Hematopoietic multipotent progenitor cell (in vitro differentiated cells): Measurements from ENCODE around the gene CYP46A1. TPM values are rescaled to one million over a fixed set of nuclear protein-coding genes. Genes with fewer than 3 reads are reported as not detected.

ENCODE experiments used
- DNase-seq, 3 donors: peaks; one replicate each; pipeline ENCODE4 v3.0.0-alpha.2; 2011 to 2015; ENCODE audit warnings: low read depth in 2 of 3, low spot score in 2 of 3
- total RNA-seq: library from RNA; depleted of rRNA; stranded (reverse); fragments of >200 nt; gene quantifications from one replicate; pipeline ENCODE4 v1.2.3, GENCODE V29; 2012

The CYP46A1 gene
- total RNA-seq, 1 donor = not detected

DNA sequence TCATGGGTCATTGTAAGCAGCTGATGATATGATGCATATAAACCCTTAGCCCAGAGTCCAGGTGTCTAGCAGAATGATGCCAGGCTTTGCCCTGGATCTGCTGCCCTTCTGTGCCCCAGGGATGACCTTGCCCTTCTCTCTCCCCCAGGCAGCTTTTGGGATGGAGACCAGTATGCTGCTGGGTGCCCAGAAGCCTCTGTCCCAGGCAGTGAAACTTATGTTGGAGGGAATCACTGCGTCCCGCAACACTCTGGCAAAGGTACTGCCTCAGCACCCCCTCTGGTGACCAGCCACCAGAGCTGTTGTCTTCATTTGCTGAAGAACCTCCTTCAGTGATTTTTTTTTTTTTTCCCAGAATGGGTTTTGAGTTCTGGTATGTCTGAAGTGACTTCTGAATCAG is 23.3 kb downstream of the CYP46A1 start:
- DNase-seq = no peak

GRCh38 chr14:99707921-99708320 is 23.8 kb downstream of the CYP46A1 start:
- no peak for DNase-seq

GRCh38 chr14:99708449-99708848 is 24.4 kb downstream of the CYP46A1 start:
- no peak for DNase-seq

DNA sequence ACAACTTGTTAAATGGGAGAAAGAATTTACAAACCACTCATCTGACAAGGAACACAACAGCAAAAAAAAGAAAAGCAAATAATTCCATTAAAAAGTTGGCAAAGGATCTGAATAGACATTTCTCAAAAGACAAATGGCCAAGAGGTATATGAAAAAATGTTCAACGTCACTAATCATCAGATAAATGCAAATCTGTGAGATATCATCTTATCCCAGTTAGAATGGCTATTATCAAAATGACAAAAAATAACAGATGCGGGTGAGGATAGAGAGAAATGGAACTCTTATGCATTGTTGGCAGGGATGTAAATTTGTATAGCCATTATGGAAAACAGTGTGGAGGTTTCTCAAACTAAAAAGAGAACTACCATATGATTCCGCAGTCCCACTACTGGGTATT is 29.9 kb downstream of the CYP46A1 start:
- DNase-seq = no peak

GRCh38 chr14:99715266-99716000 is 31.3 kb downstream of the CYP46A1 start:
- no peak for DNase-seq

DNA sequence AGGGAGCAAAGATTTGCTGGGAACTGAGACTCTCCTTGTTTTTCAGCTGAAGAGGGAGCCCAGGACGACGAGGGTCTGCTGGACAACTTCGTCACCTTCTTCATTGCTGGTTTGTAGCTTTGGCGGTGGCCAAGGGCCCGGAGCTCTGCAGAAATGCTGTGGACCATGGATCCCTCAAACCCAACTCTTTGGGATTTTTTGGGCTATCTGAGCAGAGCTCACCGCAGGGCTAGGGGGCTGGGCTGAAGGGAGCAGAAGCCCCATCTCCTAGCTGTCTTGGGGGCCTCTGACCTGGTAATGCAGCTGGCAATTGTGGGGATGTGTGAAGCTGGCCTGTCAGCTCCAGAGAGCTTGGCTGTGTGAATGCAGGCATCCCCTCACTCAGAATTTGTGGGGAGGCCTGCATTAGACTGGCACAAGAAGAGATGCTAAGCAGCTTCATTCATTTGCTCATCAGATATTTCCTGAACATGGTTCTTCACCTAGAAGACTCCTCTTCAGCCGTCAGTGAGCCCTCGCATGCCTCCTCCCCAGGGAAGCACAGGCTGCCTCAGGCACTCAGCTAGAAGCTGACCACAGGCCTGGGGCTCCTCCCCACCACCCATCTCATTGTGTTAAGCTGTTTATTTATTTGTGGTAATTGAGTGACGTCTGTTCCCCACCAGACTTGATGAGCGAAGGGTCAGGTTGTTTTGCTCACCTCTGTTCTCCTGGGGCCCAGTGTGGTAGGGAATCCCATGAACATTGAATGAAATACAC is 32.2 kb downstream of the CYP46A1 start:
- no peak for DNase-seq

DNA sequence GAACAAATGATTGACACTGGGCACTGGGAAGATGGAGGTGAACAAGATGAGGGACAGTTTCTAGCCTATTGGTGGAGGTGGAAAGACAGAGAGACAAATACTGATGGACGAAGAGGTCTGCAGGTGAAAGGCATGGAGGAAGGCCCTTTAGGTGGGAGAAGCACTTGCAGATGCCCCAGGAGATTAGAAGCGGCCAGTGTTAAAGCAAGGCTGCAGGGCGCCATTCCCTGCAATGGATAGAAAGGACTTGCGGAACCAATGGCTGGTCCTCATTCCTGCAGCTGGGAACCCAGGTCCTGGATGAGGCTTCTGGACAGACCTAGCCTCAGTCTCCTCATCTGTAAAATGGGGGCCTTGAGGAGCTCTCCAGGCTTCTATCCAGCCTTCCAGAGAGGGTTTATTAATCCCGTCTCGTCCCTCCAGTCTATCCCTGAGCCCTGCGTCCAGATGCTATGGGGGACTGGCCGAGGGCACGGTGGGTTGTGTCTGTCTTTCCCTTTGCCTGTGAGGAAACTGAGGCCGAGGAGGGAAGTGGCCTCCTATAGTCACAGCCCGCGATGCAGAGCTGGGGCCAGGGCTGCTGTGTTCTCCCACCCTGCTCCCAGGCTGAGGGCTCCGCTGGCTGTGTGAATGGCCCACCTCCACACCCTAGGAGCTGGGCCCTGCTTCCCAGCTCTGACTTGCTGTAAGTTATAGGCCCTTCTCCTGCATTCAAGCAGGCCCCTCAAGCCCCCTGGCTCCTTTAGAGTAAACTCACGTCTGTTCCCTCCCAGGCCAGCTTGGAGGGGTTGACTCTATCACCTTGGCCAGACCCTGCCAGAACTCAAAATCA is 33.0 kb downstream of the CYP46A1 start:
- no peak for DNase-seq

- no peak for DNase-seq
Measured at GRCh38 chr14:99717682-99718013, 33.5 kb downstream of the CYP46A1 start.

DNA sequence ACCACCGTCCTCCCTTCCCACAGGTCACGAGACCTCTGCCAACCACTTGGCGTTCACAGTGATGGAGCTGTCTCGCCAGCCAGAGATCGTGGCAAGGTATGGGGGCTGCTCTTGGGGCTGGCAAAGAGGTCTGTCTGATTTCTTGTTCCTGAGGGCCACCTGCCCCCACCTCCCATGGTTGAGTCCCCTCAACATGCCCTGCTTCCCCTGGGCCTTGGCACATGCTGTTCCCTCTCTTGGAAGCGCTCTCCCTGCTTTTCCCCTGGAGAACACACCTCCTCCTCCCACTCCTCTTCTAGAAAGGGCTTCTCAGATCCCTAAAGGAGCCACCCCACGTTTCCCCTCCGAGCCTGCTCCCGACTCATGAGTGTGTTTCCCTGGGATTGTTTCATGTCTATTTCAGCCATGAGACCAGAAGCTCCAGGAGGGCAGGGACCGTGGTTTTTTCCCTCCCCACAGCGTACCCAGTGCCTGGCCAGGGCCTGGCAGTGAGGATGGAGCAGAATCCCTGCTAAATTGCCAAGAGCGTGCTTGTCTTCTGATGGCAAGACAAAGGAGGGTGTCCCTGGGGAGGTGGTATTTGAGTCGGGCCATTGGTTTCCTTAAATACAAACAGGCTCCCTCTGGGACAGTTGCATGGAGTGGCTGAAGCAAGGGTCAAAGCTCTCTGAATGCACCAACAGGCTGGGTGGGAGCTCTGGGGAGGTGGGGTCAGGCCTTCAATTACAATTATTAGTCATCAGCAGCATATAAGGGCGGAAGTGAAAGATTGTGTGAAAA is 34.1 kb downstream of the CYP46A1 start:
- DNase-seq = no peak

DNA sequence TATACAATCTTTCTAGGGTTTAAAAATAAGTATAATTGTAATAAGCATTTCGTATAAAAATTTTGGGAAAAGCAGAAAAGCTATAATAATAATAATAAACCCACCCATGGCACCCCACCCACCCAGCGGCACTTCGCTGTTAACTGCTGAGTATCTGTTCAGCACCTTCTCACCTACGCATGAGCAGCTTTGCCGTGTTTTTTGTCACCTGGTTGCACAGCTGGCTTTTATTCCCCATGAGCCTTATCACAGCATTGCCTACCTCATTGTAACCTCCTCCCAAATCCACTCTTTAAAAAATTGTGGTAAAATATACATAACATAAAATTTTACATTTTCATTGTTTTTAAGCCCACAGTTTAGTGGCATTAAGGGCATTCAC is 34.7 kb downstream of the CYP46A1 start:
- no peak for DNase-seq

GRCh38 chr14:99720941-99721791 is 37.1 kb downstream of the CYP46A1 start:
- no peak for DNase-seq

DNA sequence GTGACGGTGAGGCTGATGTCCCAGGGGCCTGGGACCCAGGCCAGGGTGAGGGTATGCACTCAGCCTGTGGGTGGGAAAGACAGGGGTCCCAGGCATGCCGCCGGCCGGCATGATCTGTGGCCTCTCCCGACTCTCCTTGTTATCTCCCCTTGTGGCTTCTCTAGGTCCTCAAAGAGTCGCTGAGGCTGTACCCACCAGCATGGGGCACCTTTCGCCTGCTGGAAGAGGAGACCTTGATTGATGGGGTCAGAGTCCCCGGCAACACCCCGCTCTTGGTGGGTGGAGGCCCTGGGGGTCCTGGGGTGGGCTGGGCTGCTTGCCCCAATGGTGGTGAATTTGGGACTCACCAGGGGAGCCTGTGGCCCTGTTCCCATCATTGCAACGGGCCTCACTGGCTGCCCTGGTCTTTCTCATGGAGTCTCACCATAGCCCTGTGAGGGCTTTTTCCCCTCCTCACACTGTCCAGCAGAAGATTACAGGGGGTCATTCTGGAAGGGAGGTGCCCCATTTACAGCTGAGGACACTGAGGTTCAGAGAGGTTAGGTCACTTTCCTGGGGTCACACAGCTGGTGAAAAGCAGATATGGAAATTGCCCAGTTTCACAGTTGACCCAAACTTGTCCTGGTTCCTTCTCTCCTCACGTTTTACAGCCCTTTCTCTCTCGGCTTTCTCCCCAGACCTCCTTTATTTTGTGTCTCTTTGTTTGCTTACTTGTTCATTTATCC is 37.9 kb downstream of the CYP46A1 start:
- DNase-seq = no peak

- DNase-seq = no peak
Measured at GRCh38 chr14:99722741-99723140, 38.6 kb downstream of the CYP46A1 start.

DNA sequence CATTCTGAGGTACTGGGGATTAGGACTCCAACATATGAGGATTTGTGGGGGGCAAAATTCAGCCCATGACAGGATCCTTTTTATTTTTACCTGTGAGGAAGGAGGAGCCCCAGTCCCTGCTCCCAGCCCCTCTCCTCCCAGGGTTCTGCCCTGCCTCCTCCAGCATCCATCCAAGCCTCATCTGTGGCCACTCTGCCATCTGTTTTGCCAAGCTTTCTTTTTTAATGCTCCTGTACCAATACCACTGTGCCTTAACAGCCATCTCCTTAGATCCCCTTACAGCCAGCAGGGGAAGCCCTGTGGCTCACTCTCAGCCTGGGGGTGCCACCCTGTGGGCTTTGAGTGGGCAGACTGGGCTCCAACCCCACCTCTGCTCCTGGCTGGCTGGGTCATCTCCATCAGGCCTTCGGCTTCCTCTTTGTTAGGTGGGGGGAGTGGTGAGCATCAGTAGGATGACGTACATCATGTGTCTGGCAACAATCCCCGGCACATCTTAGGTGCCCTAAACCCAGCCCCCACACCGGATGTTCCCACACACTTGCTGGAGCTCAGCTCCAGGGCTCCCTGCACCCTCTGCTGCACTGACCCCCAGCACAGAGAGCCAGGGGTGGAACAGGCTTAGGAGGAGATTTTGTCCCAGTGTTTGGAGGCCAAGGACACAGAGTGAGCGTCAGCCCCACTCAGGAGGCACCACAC is 40.2 kb downstream of the CYP46A1 start:
- DNase-seq = no peak

DNA sequence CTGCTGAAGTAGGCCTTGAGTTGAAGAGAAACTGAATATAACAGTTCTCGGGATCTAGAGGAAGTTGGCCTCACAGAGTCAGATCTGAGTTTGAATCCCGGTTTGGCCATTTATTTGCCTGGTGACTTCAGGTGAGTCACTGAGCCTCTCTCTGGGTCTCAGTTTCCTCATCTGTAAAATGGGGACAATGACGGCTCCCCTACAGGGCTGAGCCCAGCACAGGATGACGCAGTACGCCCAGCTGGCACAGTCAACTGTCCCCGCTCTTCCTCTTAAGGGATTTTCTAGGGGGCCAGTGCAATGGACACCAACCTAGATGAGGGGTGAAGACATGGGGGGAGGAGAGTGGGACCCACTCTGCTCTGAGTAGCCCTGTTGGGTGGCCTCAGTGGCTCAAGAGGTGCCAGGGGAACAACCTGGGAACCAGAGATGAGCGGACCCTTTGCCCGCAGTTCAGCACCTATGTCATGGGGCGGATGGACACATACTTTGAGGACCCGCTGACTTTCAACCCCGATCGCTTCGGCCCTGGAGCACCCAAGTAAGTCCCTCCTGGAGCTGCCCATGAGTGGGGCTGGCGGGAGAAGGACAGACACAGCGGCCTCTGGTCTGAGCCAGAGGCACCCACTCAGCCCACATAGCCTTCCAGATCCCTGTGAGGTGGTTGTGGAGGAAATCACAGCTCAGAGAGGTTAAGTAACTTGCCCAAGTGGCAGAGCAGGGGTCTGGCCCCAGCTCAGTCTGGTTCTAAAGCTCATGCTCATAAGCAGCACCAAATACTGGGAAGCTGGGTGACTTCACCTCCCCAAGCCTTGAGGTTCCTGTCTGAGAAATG is 41.1 kb downstream of the CYP46A1 start:
- no peak for DNase-seq

DNA sequence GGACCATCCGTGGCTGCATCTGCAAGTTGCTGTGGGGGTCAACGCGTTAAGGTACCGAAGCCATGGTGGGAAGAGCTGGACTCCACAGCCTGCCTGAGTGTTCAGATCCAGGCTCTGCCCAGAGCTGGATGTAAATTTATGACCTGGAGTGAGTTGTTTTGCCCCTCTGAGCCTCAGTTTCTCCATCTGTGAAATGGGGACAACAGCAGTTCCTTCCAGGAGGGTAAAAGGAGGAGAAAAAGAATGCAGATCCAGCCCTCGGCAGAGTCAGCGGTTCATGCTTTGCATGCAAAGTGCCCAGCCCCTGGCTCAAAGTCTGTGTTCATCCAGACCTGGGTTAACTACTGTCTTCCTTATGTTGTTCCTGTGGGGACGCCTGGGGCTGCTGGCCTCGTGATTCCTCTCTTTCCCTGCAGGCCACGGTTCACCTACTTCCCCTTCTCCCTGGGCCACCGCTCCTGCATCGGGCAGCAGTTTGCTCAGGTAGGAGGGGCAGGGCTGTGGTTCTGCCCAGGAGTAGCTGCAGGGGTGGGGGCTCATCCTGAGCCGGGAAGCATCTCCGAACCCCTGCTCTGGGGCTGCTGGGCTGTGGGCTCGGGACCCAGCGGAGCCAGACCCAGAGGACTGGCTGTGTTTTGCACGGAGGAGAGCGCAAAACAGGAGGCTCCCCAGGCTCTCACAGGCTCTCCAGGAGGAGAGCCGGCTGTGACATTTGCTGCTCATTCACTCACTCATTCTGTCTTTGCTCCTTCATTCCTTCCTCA is 41.9 kb downstream of the CYP46A1 start:
- DNase-seq = no peak

- DNase-seq = no peak
Measured at GRCh38 chr14:99726538-99727095, 42.5 kb downstream of the CYP46A1 start.
